Mucosa of rectum (tissue), 2 donors: ENCODE results near the gene NGEF.

Experiments used
- H3K27ac ChIP-seq, 2 donors: one replicate each; pipeline ENCODE4 v1.7.0; 2013; ENCODE audit warnings: inconsistent platforms in 2 of 2, low read depth in 2 of 2, low read length in 2 of 2
- H3K27me3 ChIP-seq, 2 donors: one replicate each; pipeline ENCODE4 v1.7.0; 2013; ENCODE audit warnings: low read length in 2 of 2; ENCODE audit not compliant: control insufficient read depth in 2 of 2, insufficient read depth in 2 of 2
- H3K36me3 ChIP-seq, 2 donors: one replicate each; pipeline ENCODE4 v1.7.0; 2013; ENCODE audit warnings: low read length in 2 of 2; ENCODE audit not compliant: control insufficient read depth in 2 of 2, insufficient read depth in 2 of 2
- H3K4me1 ChIP-seq, 2 donors: one replicate each; pipeline ENCODE4 v1.7.0; 2013; ENCODE audit warnings: low read length in 2 of 2, mild to moderate bottlenecking in 1 of 2; ENCODE audit not compliant: control insufficient read depth in 2 of 2, insufficient read depth in 2 of 2
- H3K4me3 ChIP-seq, 2 donors: one replicate each; pipeline ENCODE4 v1.7.0; 2013; ENCODE audit warnings: low read length in 2 of 2
- H3K9ac ChIP-seq, 2 donors: one replicate each; pipeline ENCODE4 v1.7.0; 2013; ENCODE audit warnings: low read length in 2 of 2, low read depth in 1 of 2, mild to moderate bottlenecking in 1 of 2
- H3K9me3 ChIP-seq, 2 donors: one replicate each; pipeline ENCODE4 v1.7.0; 2013; ENCODE audit warnings: low read length in 2 of 2; ENCODE audit not compliant: control insufficient read depth in 2 of 2
- donor health status: healthy.
- donor health status: Normal muscosa, but diverticular disease.

NGEF gene

DNA sequence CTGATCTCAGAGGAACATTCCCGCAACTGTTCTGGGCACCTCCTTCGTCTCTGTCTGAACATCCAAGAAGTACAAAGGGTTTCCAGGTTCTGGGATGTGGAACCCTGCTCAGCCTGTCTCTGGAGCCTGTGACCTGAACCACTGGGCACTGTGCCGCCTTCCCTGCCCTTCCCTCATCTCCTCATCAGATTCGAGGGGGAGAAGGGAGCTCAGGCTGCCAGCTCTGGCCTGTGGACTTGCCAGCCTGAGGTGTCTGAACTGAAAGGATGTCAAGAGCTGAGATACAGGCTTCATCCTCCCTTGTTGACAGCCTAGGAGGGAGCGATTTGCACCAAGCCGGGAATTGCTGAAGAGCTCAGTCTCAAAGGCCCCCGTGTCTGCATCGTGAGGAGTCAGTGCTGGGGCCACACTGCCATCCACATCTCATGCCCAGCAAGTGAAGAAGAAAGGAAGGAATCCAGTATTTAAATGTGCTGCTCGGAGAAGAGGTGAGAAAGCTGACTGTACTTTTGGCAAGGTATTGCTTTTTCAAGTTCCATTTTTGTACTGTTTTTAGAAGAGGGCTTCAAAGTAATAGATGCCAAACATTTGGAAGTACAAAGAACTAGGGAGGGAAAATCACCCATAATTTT is 32.0 kb upstream of the NGEF start:
- Histone ChIP-seq H3K27me3 (no peaks in the 10 kb centered on the region), H3K9me3 (no peaks in the 10 kb centered on the region), H3K27ac (no peak overlapping the region), H3K4me1 (no peaks in the 10 kb centered on the region), H3K4me3 (no peak overlapping the region), H3K9ac (no peak overlapping the region), H3K36me3 (no peaks in the 10 kb centered on the region)

DNA sequence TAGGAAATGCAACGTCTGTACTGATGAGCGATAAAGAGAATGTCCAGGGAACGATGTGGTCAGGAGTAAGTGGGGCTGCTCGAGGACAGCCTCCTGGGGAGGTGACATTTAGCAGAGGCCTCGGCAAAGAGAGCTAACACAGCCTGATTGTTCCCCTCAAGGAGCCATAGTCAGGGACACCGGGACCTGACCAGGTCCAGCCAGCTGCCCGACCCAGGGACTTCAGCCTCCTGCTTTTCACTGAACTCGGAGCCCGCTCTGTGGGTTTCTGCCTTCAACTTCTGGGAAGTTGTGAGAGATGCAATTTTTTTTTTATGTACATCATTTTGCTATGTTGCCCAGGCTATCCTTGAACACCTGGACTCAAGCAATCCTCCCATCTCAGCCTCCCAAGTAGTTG is 29.5 kb upstream of the NGEF start:
- Histone ChIP-seq H3K9ac (no peak overlapping the region), H3K27ac (no peak overlapping the region), H3K4me3 (no peak overlapping the region), H3K36me3 (no peaks in the 10 kb centered on the region), H3K9me3 (no peaks in the 10 kb centered on the region), H3K27me3 (no peaks in the 10 kb centered on the region), H3K4me1 (no peaks in the 10 kb centered on the region)

GRCh38 chr2:233041722-233042323 is 28.8 kb upstream of the NGEF start:
- Histone ChIP-seq H3K9me3 (no peaks in the 10 kb centered on the region), H3K27ac (no peak overlapping the region), H3K27me3 (no peaks in the 10 kb centered on the region), H3K4me3 (no peak overlapping the region), H3K36me3 (no peaks in the 10 kb centered on the region), H3K9ac (no peak overlapping the region), H3K4me1 (no peaks in the 10 kb centered on the region)

DNA sequence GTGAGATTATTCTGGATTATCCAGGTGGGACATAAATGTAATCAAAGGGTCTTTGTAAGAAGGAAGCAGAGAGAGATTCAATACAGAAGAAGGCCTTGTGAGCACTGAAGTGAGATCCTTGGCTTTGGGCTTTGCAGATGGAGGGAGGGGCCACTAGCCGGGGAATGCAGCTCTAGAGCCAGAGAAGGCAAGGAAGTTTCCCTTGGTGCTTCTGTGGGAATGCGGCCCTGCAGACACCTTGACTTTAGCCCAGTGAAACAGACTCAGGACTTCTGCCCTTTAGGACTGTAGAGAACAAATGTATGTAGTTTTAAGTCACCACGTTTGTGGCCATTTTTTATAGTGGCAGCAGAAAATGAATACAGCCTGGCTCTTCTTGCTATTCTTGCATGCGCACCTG is 27.5 kb upstream of the NGEF start:
- no peaks in the 10 kb centered on the region for H3K9me3 ChIP-seq
- H3K27ac ChIP-seq, result no peak overlapping the region
- H3K27me3 ChIP-seq, result no peaks in the 10 kb centered on the region
- no peaks in the 10 kb centered on the region for H3K4me1 ChIP-seq
- no peak overlapping the region for H3K9ac ChIP-seq
- no peaks in the 10 kb centered on the region for H3K36me3 ChIP-seq
- H3K4me3 ChIP-seq, result no peak overlapping the region

DNA sequence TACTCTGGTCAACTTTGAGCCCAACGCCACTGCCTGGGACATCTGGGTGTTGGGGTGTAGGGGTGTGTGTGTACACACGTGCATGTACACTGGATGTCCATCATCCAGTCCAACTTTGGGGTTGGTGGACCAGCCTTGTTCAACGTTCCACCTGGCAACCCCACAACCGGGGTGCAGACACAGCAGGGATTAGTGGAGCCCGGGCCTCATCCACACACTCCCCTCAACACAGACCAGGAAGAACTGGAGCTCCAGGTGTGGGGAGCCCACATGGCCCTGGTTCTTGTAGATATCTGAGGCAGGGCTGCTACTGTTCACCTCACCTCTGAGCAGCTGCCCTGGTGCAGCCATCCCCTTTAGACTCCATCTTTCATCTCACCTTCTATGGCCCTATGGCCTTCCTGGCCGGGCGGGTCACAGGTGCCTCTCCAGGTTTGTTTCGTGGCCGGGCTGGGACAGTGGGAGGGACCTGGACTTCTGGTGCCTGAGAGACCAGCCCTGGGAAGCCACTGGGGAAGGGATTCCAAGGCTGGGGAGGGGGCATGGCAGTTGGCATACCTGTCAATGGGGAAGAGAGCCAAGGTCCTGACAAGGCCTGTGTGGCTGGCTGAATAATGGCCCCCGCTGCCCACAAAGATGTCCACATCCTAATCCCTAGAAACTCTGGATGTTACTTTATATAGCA is 26.9 kb upstream of the NGEF start:
- no peaks in the 10 kb centered on the region for H3K36me3 ChIP-seq
- no peaks in the 10 kb centered on the region for H3K9me3 ChIP-seq
- no peaks in the 10 kb centered on the region for H3K27me3 ChIP-seq
- H3K9ac ChIP-seq, result no peak overlapping the region
- no peak overlapping the region for H3K27ac ChIP-seq
- H3K4me1 ChIP-seq, result no peaks in the 10 kb centered on the region
- H3K4me3 ChIP-seq, result no peak overlapping the region

GRCh38 chr2:233039212-233039845 is 26.3 kb upstream of the NGEF start:
- H3K27ac ChIP-seq, result no peak overlapping the region
- H3K4me3 ChIP-seq, result no peak overlapping the region
- no peaks in the 10 kb centered on the region for H3K4me1 ChIP-seq
- no peaks in the 10 kb centered on the region for H3K36me3 ChIP-seq
- no peak overlapping the region for H3K9ac ChIP-seq
- H3K9me3 ChIP-seq, result no peaks in the 10 kb centered on the region
- H3K27me3 ChIP-seq, result no peaks in the 10 kb centered on the region

DNA sequence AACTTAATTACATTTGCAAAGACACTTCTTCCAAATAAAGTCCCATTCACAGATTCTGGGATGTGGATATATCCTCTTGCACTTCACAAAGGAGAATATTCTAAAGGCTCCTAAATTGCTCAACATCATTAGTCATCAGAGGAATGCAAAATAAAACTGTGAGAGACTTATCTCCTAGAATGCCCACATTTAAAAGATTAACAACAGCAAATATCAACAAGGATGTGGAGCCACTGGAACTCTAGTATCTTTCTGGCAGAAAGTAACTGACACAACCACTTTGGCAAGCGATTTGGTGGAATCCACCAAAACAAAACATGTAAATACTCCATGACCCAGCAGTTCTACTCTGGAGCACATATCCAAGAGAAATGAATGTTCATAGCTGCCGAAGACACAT is 24.0 kb upstream of the NGEF start:
- H3K9me3 ChIP-seq, result no peaks in the 10 kb centered on the region
- no peak overlapping the region for H3K4me3 ChIP-seq
- H3K36me3 ChIP-seq, result no peaks in the 10 kb centered on the region
- H3K9ac ChIP-seq, result no peak overlapping the region
- H3K27me3 ChIP-seq, result no peaks in the 10 kb centered on the region
- no peak overlapping the region for H3K27ac ChIP-seq
- no peaks in the 10 kb centered on the region for H3K4me1 ChIP-seq

DNA sequence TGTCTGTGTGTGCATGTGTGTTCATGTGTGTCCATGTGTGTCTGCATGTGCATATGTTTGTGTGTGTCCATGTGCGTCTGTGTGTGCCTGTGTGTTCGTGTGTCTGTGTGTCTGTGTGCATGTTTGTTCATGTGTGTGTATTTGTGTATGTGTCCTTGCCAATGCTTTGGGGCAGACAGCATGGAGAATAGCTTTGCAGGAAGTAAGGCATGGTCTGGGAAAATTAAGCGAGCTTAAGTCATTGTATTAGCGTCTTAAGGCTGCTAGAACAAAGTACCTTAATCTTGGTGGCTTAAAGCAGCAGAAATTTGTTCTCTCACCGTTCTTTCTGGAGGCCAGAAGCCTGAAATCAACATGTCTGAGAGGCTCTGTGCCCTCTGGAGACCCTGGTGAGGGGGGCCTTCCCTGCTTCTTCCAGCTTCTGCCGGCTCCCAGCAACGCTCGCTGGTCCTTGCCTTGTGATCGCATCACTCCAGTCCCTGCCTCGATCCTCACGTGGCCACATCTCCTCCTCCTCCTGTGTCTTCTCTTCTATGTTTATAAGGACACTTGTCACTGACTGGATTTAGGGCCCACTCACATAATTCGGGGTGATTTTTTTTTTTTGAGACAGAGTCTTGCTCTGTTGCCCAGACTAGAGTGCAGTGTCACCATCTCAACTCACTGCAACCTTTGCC is 23.2 kb upstream of the NGEF start:
- no peaks in the 10 kb centered on the region for H3K27me3 ChIP-seq

GRCh38 chr2:233035426-233036161 is 22.5 kb upstream of the NGEF start:
- H3K4me3 ChIP-seq, result no peak overlapping the region
- H3K9me3 ChIP-seq, result no peaks in the 10 kb centered on the region
- H3K36me3 ChIP-seq, result no peaks in the 10 kb centered on the region
- no peak overlapping the region for H3K9ac ChIP-seq
- H3K4me1 ChIP-seq, result no peaks in the 10 kb centered on the region
- H3K27ac ChIP-seq, result no peak overlapping the region
- H3K27me3 ChIP-seq, result no peaks in the 10 kb centered on the region

More for the DNA sequence above, 23.2 kb upstream of the NGEF start:
- no peak overlapping the region for H3K9ac ChIP-seq
- no peaks in the 10 kb centered on the region for H3K4me1 ChIP-seq
- no peaks in the 10 kb centered on the region for H3K9me3 ChIP-seq
- no peak overlapping the region for H3K4me3 ChIP-seq
- no peaks in the 10 kb centered on the region for H3K36me3 ChIP-seq
- H3K27ac ChIP-seq, result no peak overlapping the region
